ENCODE measurements around the gene RNF14.
"Not testable (repeated sequence)": the region's sequence is repeated elsewhere in the genome, so short reads cannot be mapped to it uniquely, and the experiment has no call there.

GRCh38 chr5:141922827-141923447 is 46.0 kb upstream of the RNF14 start:
- TF ChIP-seq, protein P1, sequence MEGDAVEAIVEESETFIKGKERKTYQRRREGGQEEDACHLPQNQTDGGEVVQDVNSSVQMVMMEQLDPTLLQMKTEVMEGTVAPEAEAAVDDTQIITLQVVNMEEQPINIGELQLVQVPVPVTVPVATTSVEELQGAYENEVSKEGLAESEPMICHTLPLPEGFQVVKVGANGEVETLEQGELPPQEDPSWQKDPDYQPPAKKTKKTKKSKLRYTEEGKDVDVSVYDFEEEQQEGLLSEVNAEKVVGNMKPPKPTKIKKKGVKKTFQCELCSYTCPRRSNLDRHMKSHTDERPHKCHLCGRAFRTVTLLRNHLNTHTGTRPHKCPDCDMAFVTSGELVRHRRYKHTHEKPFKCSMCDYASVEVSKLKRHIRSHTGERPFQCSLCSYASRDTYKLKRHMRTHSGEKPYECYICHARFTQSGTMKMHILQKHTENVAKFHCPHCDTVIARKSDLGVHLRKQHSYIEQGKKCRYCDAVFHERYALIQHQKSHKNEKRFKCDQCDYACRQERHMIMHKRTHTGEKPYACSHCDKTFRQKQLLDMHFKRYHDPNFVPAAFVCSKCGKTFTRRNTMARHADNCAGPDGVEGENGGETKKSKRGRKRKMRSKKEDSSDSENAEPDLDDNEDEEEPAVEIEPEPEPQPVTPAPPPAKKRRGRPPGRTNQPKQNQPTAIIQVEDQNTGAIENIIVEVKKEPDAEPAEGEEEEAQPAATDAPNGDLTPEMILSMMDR (IDR thresholded peaks at IDR 0.05): not testable (repeated sequence)
- not testable (repeated sequence) for TF ChIP-seq POLR2A (IDR thresholded peaks at IDR 0.05)

Data from right lobe of liver (tissue), 4 donors.